Natural killer cell (primary cell): ENCODE measurements around the gene LPIN3. TPM values are rescaled to one million over a fixed set of nuclear protein-coding genes. Genes with fewer than 3 reads are reported as not detected.

Source experiments
- ATAC-seq, 3 donors: fragments of 150-1000 bp in 2 of 3; fragments of 200-7000 bp in 1 of 3; cut with Tn5 transposase; 1 replicate in 1 of 3; 2 replicates in 2 of 3; pipeline ENCODE4 v1.10.0; 2021; ENCODE audit warnings: mild to moderate bottlenecking in 2 of 3, moderate library complexity in 2 of 3
- DNase-seq, 2 donors: peaks; one replicate each; pipeline versions ENCODE4 v3.0.0 to v3.0.0-alpha.2; 2013 to 2021; ENCODE audit warnings: mixed read lengths in 1 of 2
- H3K27ac ChIP-seq: one replicate; pipeline ENCODE4 v1.5.1; 2013; ENCODE audit warnings: mild to moderate bottlenecking, low read length
- H3K27me3 ChIP-seq: one replicate; pipeline ENCODE4 v1.6.1; 2013; ENCODE audit warnings: low read length; ENCODE audit not compliant: control insufficient read depth, insufficient read depth
- H3K36me3 ChIP-seq: one replicate; pipeline ENCODE4 v1.6.1; 2013; ENCODE audit warnings: low read length; ENCODE audit not compliant: control insufficient read depth, insufficient read depth
- H3K4me1 ChIP-seq: one replicate; pipeline ENCODE4 v1.6.1; 2013; ENCODE audit warnings: low read length; ENCODE audit not compliant: control insufficient read depth, insufficient read depth
- H3K4me3 ChIP-seq: one replicate; pipeline ENCODE4 v1.5.1; 2013; ENCODE audit warnings: low read length
- H3K9me3 ChIP-seq: one replicate; pipeline ENCODE4 v1.6.1; 2013; ENCODE audit warnings: low read length; ENCODE audit not compliant: control insufficient read depth, insufficient read depth
- H3K27ac Mint-ChIP-seq, 2 donors: one replicate each; pipeline ENCODE4 v1.8.0; 2022; ENCODE audit warnings: mild to moderate bottlenecking in 2 of 2, mixed read lengths in 2 of 2, moderate library complexity in 1 of 2
- H3K27me3 Mint-ChIP-seq, 2 donors: one replicate each; pipeline ENCODE4 v1.8.0; 2022; ENCODE audit warnings: low read depth in 2 of 2, mixed read lengths in 2 of 2
- H3K36me3 Mint-ChIP-seq: one replicate; pipeline ENCODE4 v1.8.0; 2022; ENCODE audit warnings: mixed read lengths
- H3K4me1 Mint-ChIP-seq, 2 donors: one replicate each; pipeline ENCODE4 v1.8.0; 2022; ENCODE audit warnings: mixed read lengths in 2 of 2
- H3K4me3 Mint-ChIP-seq: one replicate; pipeline ENCODE4 v1.8.0; 2022; ENCODE audit warnings: mild to moderate bottlenecking, moderate library complexity, mixed read lengths
- H3K9me3 Mint-ChIP-seq, 2 donors: one replicate each; pipeline ENCODE4 v1.8.0; 2022; ENCODE audit warnings: mixed read lengths in 2 of 2
- WGBS: methylation state at CpG from one replicate; pipeline ENCODE4 v1.1.7; 2013; ENCODE audit warnings: missing lambda C conversion rate; ENCODE audit not compliant: insufficient coverage; 5-methylcytosine and 5-hydroxymethylcytosine counted together
- intact Hi-C: fragments of 100-400 bp; cut with micrococcal nuclease; formaldehyde crosslinking; loops from one replicate; pipeline ENCODE4 v1.14.2; 2022
- total RNA-seq, 4 donors: library from RNA; stranded (reverse); fragments of 120-200 nt in 1 of 4; gene quantifications; one replicate each; pipeline versions ENCODE4 v1.2.3 to v1.2.4, GENCODE V29; 2013 to 2022
- TF ChIP-seq, protein P1 (sequence below): fragments of 200-600 bp; IDR thresholded peaks from one replicate; pipeline ENCODE4 v1.8.0; 2022; ENCODE audit warnings: antibody characterized with exemption

Gene LPIN3
- total RNA-seq, 3 donors from 2014 or later (not counting 1 experiment from before 2014, with no cell fraction given) = 0.07 to 0.28 TPM; not detected in 1

DNA sequence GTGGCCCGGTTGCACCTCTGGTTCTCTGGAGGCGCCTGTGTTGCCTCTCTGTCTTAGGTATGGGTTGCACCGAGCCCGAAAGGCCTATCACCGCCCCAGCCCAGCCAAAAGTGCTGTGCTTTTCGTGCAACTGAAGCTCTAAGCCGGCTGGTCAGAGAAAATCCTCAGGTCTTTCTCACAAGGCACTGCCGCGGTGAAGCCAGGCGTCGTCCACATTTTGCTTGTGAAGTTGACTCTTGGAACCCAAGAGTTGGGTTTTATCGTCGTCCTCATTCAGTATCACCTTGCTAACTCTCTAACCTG lies 26.7 kb downstream of the LPIN3 start:
- peaks cover 34 to 44% of the 10 kb centered on the region in 2 donors for H3K27me3 Mint-ChIP-seq
- H3K4me1 ChIP-seq = no peaks in the 10 kb centered on the region
- TF ChIP-seq, protein P1, sequence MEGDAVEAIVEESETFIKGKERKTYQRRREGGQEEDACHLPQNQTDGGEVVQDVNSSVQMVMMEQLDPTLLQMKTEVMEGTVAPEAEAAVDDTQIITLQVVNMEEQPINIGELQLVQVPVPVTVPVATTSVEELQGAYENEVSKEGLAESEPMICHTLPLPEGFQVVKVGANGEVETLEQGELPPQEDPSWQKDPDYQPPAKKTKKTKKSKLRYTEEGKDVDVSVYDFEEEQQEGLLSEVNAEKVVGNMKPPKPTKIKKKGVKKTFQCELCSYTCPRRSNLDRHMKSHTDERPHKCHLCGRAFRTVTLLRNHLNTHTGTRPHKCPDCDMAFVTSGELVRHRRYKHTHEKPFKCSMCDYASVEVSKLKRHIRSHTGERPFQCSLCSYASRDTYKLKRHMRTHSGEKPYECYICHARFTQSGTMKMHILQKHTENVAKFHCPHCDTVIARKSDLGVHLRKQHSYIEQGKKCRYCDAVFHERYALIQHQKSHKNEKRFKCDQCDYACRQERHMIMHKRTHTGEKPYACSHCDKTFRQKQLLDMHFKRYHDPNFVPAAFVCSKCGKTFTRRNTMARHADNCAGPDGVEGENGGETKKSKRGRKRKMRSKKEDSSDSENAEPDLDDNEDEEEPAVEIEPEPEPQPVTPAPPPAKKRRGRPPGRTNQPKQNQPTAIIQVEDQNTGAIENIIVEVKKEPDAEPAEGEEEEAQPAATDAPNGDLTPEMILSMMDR = no peak
- 46% methylated on average over 13 of the region's 13 CpGs for WGBS
- H3K9me3 Mint-ChIP-seq = no peaks in the 10 kb centered on the region
- no peaks in the 10 kb centered on the region for H3K36me3 ChIP-seq
- ATAC-seq = no peak
- H3K4me3 ChIP-seq = no peak overlapping the region
- DNase-seq = no peak
- peaks cover 5% of the 10 kb centered on the region for H3K27me3 ChIP-seq
- peak overlapping the region; percentile 17 for H3K4me3 Mint-ChIP-seq
- H3K4me1 Mint-ChIP-seq = peaks cover 0 to 5% of the 10 kb centered on the region in 2 donors
- H3K27ac Mint-ChIP-seq = no peak overlapping the region
- intact Hi-C loops = no loop called here
- H3K36me3 Mint-ChIP-seq = no peaks in the 10 kb centered on the region
- no peak overlapping the region for H3K27ac ChIP-seq
- H3K9me3 ChIP-seq = peaks cover 6% of the 10 kb centered on the region

DNA sequence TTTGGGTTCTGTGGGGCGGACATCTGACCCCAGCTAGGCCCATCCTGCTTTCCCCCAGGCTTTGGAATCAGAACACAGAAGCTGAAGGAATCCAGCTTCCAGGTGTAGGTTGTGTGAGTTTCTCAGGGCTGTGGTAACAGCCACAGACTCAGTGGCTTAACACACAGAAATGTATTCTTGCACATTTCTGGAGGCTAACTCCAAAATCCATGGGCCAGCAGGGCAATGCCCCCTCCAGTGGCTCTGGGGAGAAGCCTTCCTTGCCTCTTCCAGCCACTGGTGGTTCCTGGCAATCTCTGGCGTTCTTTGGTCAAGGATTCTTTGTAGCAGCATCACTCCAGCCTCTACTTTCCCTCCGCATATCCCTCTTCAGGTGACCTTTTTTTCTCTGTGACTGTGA lies 27.3 kb downstream of the LPIN3 start:
- 90% methylated on average over 3 of the region's 3 CpGs for WGBS
- no peak for DNase-seq
- Mint-ChIP-seq H3K27me3 (peaks cover 38 to 46% of the 10 kb centered on the region in 2 donors), H3K4me3 (no peak overlapping the region), H3K27ac (no peak overlapping the region), H3K4me1 (peaks cover 0 to 5% of the 10 kb centered on the region in 2 donors), H3K9me3 (no peaks in the 10 kb centered on the region), H3K36me3 (no peaks in the 10 kb centered on the region)
- Histone ChIP-seq H3K4me3 (no peak overlapping the region), H3K27ac (no peak overlapping the region), H3K36me3 (no peaks in the 10 kb centered on the region), H3K4me1 (no peaks in the 10 kb centered on the region), H3K9me3 (peaks cover 6% of the 10 kb centered on the region), H3K27me3 (peaks cover 5% of the 10 kb centered on the region)
- intact Hi-C loops = no loop called here
- ATAC-seq = no peak
- TF ChIP-seq, protein P1 = no peak

DNA sequence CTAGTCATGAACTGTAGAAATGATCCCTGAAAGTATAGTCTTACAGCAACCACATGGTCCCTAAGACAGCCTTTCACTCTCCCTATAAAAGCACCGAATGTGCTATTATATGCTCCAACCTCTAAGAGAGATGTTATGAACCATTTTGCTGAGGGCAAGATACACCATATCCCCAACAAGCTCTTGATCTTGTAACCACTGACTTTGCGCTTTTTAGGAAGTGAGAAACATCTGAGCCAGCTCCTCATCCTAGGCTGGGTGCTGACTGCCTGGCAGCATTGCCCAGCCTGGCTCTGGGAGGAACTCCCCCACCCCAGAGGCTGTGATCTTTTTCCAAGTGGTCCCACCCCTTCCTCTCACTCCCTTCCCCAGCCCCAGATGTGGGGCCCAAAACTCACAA lies 29.1 kb downstream of the LPIN3 start:
- Mint-ChIP-seq H3K27me3 (peaks cover 44 to 51% of the 10 kb centered on the region in 2 donors), H3K36me3 (no peaks in the 10 kb centered on the region), H3K4me3 (no peak overlapping the region), H3K9me3 (no peaks in the 10 kb centered on the region), H3K4me1 (peaks cover 0 to 2% of the 10 kb centered on the region in 2 donors), H3K27ac (no peak overlapping the region)
- TF ChIP-seq, protein P1 = no peak
- ATAC-seq (no peak), DNase-seq (no peak)
- peaks cover 6% of the 10 kb centered on the region for H3K9me3 ChIP-seq
- H3K4me3 ChIP-seq = no peak overlapping the region
- H3K27me3 ChIP-seq = peaks cover 5% of the 10 kb centered on the region
- intact Hi-C loops = no loop called here
- H3K27ac ChIP-seq = no peak overlapping the region
- no peaks in the 10 kb centered on the region for H3K36me3 ChIP-seq
- no peaks in the 10 kb centered on the region for H3K4me1 ChIP-seq
- 47% methylated on average over 2 of the region's 2 CpGs for WGBS

DNA sequence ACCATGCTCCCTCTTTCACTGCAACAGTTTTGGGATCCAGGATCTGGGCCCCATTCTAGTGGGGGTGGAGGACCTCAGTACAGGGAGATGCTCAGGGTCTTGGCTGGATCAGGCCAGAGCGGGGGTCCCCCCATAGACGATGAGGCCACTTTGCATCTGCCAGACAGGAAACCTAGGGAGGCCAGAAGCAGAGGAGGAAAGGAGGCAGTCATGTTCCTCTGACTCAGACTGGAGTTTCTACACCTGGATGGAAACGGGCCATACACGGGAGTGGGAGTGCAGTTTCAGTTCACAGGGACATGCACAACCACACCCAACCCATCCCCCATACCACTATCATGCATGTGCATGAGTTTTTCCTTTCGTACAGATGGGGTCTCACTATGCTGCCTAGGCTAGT lies 29.6 kb downstream of the LPIN3 start:
- H3K27me3 ChIP-seq = peaks cover 5% of the 10 kb centered on the region
- no peak overlapping the region for H3K27ac ChIP-seq
- no peaks in the 10 kb centered on the region for H3K9me3 Mint-ChIP-seq
- ATAC-seq (no peak), DNase-seq (no peak)
- no peak overlapping the region for H3K4me3 ChIP-seq
- no peak overlapping the region for H3K27ac Mint-ChIP-seq
- peaks cover 6% of the 10 kb centered on the region for H3K9me3 ChIP-seq
- H3K4me1 ChIP-seq = no peaks in the 10 kb centered on the region
- intact Hi-C loops = no loop called here
- H3K4me1 Mint-ChIP-seq = no peaks in the 10 kb centered on the region
- no peaks in the 10 kb centered on the region for H3K36me3 ChIP-seq
- no peak overlapping the region for H3K4me3 Mint-ChIP-seq
- no peaks in the 10 kb centered on the region for H3K36me3 Mint-ChIP-seq
- TF ChIP-seq, protein P1 = no peak
- WGBS = 75% methylated on average over 5 of the region's 5 CpGs
- peaks cover 39 to 46% of the 10 kb centered on the region in 2 donors for H3K27me3 Mint-ChIP-seq
